H1 (cell line): ENCODE measurements around the gene RAB10. TPM values are rescaled to one million over a fixed set of nuclear protein-coding genes. Genes with fewer than 3 reads are reported as not detected.

Source experiments
- CTCF ChIA-PET: fragments of 300-600 bp; sonication (Branson Sonifier 250); formaldehyde crosslinking; loops from one replicate; lab custom pipeline; 2021; ENCODE audit not compliant: partially characterized antibody; lab: Charles Lee
- POLR2A ChIA-PET: fragments of 300-600 bp; sonication (Branson Sonifier 250); formaldehyde crosslinking; loops from one replicate; lab custom pipeline; 2021; ENCODE audit warnings: inconsistent platforms; ENCODE audit not compliant: partially characterized antibody; lab: Charles Lee
- DNase-seq, 2 experiments: peaks; one replicate each; pipeline versions ENCODE4 v3.0.0 to v3.0.0-alpha.2; 2010 to 2022; ENCODE audit warnings: low spot score in 2 of 2, low read depth in 1 of 2, mixed read lengths in 1 of 2
- FAIRE-seq: peaks from 2 replicates; lab custom pipeline; 2011; peaks lifted over from hg19 to GRCh38; lab: Jason Lieb, UNC
- H2AFZ ChIP-seq: 2 replicates; pipeline ENCODE4 v1.8.1; 2012; ENCODE audit warnings: low read length, inconsistent platforms
- H2AK5ac ChIP-seq: 2 replicates; pipeline ENCODE4 v1.6.1; 2013; ENCODE audit warnings: low read depth, low read length
- H2BK120ac ChIP-seq: replicated peaks from 2 replicates; pipeline ENCODE3; 2013; ENCODE audit warnings: low read depth, low read length, inconsistent platforms
- H2BK12ac ChIP-seq: 2 replicates; pipeline ENCODE4 v1.6.1; 2013; ENCODE audit warnings: low read depth, low read length
- H2BK15ac ChIP-seq: 2 replicates; pipeline ENCODE4 v1.6.1; 2013; ENCODE audit warnings: low read length
- H2BK20ac ChIP-seq: 2 replicates; pipeline ENCODE4 v1.6.1; 2013; ENCODE audit warnings: low read length
- H2BK5ac ChIP-seq: 2 replicates; pipeline ENCODE4 v1.6.1; 2013; ENCODE audit warnings: low read depth, low read length
- H3K14ac ChIP-seq: 2 replicates; pipeline ENCODE4 v1.6.1; 2013; ENCODE audit warnings: inconsistent platforms; ENCODE audit not compliant: insufficient read length
- H3K18ac ChIP-seq: 2 replicates; pipeline ENCODE4 v1.6.1; 2013; ENCODE audit warnings: low read length; ENCODE audit errors: extremely low read depth
- H3K23ac ChIP-seq: 2 replicates; pipeline ENCODE4 v1.6.1; 2013; ENCODE audit warnings: inconsistent platforms; ENCODE audit not compliant: insufficient read length
- H3K23me2 ChIP-seq: 2 replicates; pipeline ENCODE4 v1.6.1; 2013; ENCODE audit warnings: low read depth, low read length
- H3K27ac ChIP-seq: 2 replicates; pipeline ENCODE4 v1.6.1; 2011; ENCODE audit warnings: low read depth, low read length, inconsistent platforms
- H3K27me3 ChIP-seq, 4 experiments: replicated peaks in 1 of 4; 1 replicate in 1 of 4; 2 replicates in 3 of 4; pipeline versions ENCODE4 v1.6.1 to v1.8.1; 2011 to 2013; ENCODE audit warnings: low read length in 3 of 4, mild to moderate bottlenecking in 3 of 4, inconsistent platforms in 2 of 4, mixed read lengths in 2 of 4, moderate library complexity in 1 of 4; ENCODE audit not compliant: control insufficient read depth in 3 of 4, insufficient read depth in 3 of 4; ENCODE audit errors: extremely low read depth in 1 of 4
- H3K36me3 ChIP-seq, 4 experiments: 2 replicates each; pipeline versions ENCODE4 v1.6.1 to v1.8.1; 2011 to 2013; ENCODE audit warnings: mild to moderate bottlenecking in 4 of 4, low read length in 3 of 4, moderate library complexity in 2 of 4, control low read depth in 1 of 4, inconsistent platforms in 1 of 4; ENCODE audit not compliant: insufficient read depth in 4 of 4, control insufficient read depth in 2 of 4
- H3K4ac ChIP-seq: replicated peaks from 2 replicates; pipeline ENCODE3; 2013; ENCODE audit warnings: low read length, low read depth, mixed read lengths, inconsistent platforms; ENCODE audit not compliant: insufficient read length
- H3K4me1 ChIP-seq, 4 experiments: replicated peaks in 1 of 4; 1 replicate in 1 of 4; 2 replicates in 3 of 4; pipeline versions ENCODE4 v1.6.1 to v1.8.1; 2011 to 2013; ENCODE audit warnings: low read length in 3 of 4, inconsistent platforms in 2 of 4, mixed read lengths in 1 of 4; ENCODE audit not compliant: insufficient read depth in 4 of 4, control insufficient read depth in 3 of 4
- H3K4me2 ChIP-seq, 2 experiments: 2 replicates each; pipeline versions ENCODE4 v1.6.1 to v1.8.1; 2011 to 2013; ENCODE audit warnings: low read depth in 2 of 2, low read length in 2 of 2, control low read depth in 1 of 2, inconsistent platforms in 1 of 2, mild to moderate bottlenecking in 1 of 2; ENCODE audit not compliant: insufficient read depth in 1 of 2
- H3K4me3 ChIP-seq, 4 experiments: fragments of 200-600, 300-600 bp in 1 of 4; sonication (generic), shearing (Covaris generic), sonication (Bioruptor Twin) in 1 of 4; 2 replicates each; pipeline versions ENCODE4 v1.5.1 to v1.8.1; 2011 to 2016; ENCODE audit warnings: low read length in 4 of 4, low read depth in 3 of 4, control low read depth in 2 of 4, inconsistent platforms in 2 of 4, mild to moderate bottlenecking in 2 of 4, mixed read lengths in 1 of 4, moderate library complexity in 1 of 4; ENCODE audit not compliant: insufficient read depth in 2 of 4; ENCODE audit errors: extremely low read depth in 1 of 4
- H3K56ac ChIP-seq: replicated peaks from 2 replicates; pipeline ENCODE3; 2013; ENCODE audit warnings: low read depth, mild to moderate bottlenecking, mixed read lengths, low read length, inconsistent platforms; ENCODE audit not compliant: insufficient read length
- H3K79me1 ChIP-seq: 2 replicates; pipeline ENCODE4 v1.6.1; 2013; ENCODE audit warnings: low read depth, low read length, control low read depth
- H3K79me2 ChIP-seq, 2 experiments: 2 replicates each; pipeline versions ENCODE4 v1.6.1 to v1.8.1; 2012 to 2013; ENCODE audit warnings: low read length in 2 of 2, mild to moderate bottlenecking in 2 of 2, inconsistent platforms in 1 of 2; ENCODE audit not compliant: insufficient read depth in 2 of 2, control insufficient read depth in 1 of 2
- H3K9ac ChIP-seq, 4 experiments: replicated peaks in 1 of 4; 1 replicate in 1 of 4; 2 replicates in 3 of 4; pipeline versions ENCODE4 v1.6.1 to v1.8.1; 2011 to 2013; ENCODE audit warnings: low read depth in 3 of 4, low read length in 3 of 4, control low read depth in 2 of 4, mild to moderate bottlenecking in 2 of 4, moderate library complexity in 2 of 4, inconsistent platforms in 1 of 4; ENCODE audit errors: extremely low read depth in 1 of 4
- H3K9me3 ChIP-seq, 2 experiments: 2 replicates each; pipeline versions ENCODE4 v1.6.1 to v1.8.1; 2012 to 2013; ENCODE audit warnings: mild to moderate bottlenecking in 2 of 2, moderate library complexity in 2 of 2, control low read depth in 1 of 2, inconsistent platforms in 1 of 2, low read depth in 1 of 2, low read length in 1 of 2, mixed read lengths in 1 of 2; ENCODE audit not compliant: insufficient read depth in 2 of 2
- H4K20me1 ChIP-seq, 2 experiments: replicated peaks in 1 of 2; 2 replicates each; pipeline versions ENCODE3 to v1.8.1; 2011 to 2013; ENCODE audit warnings: inconsistent platforms in 2 of 2, low read length in 2 of 2, mild to moderate bottlenecking in 1 of 2; ENCODE audit not compliant: insufficient read depth in 2 of 2, control insufficient read depth in 1 of 2
- H4K5ac ChIP-seq: 2 replicates; pipeline ENCODE4 v1.6.1; 2013; ENCODE audit warnings: low read length, low read depth, mixed read lengths, inconsistent platforms; ENCODE audit not compliant: insufficient read length
- H4K8ac ChIP-seq: 2 replicates; pipeline ENCODE4 v1.8.0; 2013; ENCODE audit warnings: mild to moderate bottlenecking, moderate library complexity, low read length, inconsistent platforms; ENCODE audit not compliant: insufficient read depth; ENCODE audit errors: extremely low read depth
- H4K91ac ChIP-seq: replicated peaks from 2 replicates; pipeline ENCODE3; 2013; ENCODE audit warnings: low read length, mixed read lengths, inconsistent platforms; ENCODE audit not compliant: insufficient read length
- CBX8 ChIP-seq: fragments of 300-800, 300-1000 bp; sonication (generic); IDR thresholded peaks from 2 replicates; pipeline ENCODE4 v1.7.1; 2016; ENCODE audit warnings: low read depth, low read length, borderline replicate concordance
- CHD1 ChIP-seq: IDR thresholded peaks from 2 replicates; pipeline ENCODE4 v1.6.1; 2012; ENCODE audit warnings: low read depth, low read length, improper control_type of control experiment
- WGBS, 2 experiments: shearing (Covaris generic) in 1 of 2; methylation state at CpG; one replicate each; pipeline versions ENCODE4 v1.1.6 to v1.1.7; 2013 to 2015; ENCODE audit warnings: low lambda C conversion rate in 2 of 2, mixed read lengths in 2 of 2, inconsistent platforms in 1 of 2, low coverage in 1 of 2, missing lambda C conversion rate in 1 of 2; ENCODE audit not compliant: insufficient replicate concordance in 2 of 2, insufficient coverage in 1 of 2, insufficient read length in 1 of 2; ENCODE audit errors: extremely low coverage in 1 of 2, missing lambda C conversion rate in 1 of 2; 5-methylcytosine and 5-hydroxymethylcytosine counted together
- polyA plus RNA-seq, 7 experiments: library from polyadenylated mRNA; depleted of rRNA in 3 of 7; stranded (reverse) in 5 of 7; unstranded in 2 of 7; fragments of >200 nt in 5 of 7; fragments of 200-250 nt in 2 of 7; gene quantifications; 1 replicate in 5 of 7; 2 replicates in 1 of 7; 4 replicates in 1 of 7; pipeline versions ENCODE4 v1.2.1 to v1.2.3, GENCODE V29; 2011 to 2013; ENCODE audit warnings: missing spikeins in 2 of 7, mixed read lengths in 2 of 7
- total RNA-seq: library from RNA; stranded (reverse); fragmentation: NEBNext Ultra II Directional; extraction: Animal tissue kit (Norgen Biotek cat#: 25700); gene quantifications from 2 replicates; pipeline ENCODE4 v1.2.1, GENCODE V29; 2021

The RAB10 gene
- total and polyA plus RNA-seq, 2 of the 8 experiments (the other 6 are each of a cell fraction or from before 2014, with no cell fraction given): 42.6 to 136 TPM

DNA sequence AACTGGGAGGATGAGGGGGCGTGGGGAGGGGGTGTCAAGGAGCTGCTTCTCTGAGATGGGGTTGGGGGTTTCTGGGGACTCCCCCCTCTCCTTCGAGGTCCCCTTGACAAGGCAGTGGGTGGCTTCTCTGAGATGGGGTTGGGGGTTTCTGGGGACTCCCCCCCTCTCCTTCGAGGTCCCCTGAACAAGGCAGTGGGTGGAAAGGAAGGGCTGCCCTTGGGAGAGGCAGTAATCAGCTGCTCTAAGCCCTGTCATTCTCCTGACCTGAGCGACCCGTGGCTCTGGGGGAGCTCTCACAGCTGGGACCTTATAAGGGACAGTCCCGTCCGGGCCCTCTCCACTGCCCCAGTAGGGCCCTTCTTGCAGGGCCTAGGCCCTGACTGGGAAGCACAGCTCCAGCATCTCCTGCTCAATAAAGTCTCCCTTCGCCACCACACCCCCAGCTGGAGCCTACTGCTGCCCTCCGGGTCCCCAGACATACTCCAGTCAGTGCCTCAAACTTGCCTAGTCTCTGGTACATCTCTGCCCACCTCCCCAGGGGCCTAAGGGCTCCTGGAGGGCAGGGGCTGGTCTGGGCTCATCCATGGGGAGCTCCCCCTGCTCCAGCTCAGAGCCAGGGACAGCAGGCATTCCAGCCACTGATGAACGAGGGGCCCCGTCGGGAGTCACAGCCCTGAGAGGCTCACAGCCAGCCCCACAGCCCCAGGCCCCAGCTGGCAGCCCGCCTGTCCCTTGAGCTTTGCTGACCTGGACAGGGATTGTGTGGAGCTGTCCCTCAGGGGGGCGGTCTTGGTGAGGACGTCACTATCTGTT, 141.8 kb downstream of the RAB10 start:
- Histone ChIP-seq H3K9ac (no peak overlapping the region), H2BK120ac (no peak overlapping the region), H3K36me3 (peaks cover 0 to 9% (median 2%) of the 10 kb centered on the region in 4 experiments; a peak in 3 of 8 replicates), H2BK15ac (no peak overlapping the region), H3K9me3 (no peaks in the 10 kb centered on the region), H3K79me2 (peaks cover 0 to 11% of the 10 kb centered on the region in 2 experiments; a peak in 1 of 4 replicates), H3K4me1 (peaks cover 4 to 29% (median 17%) of the 10 kb centered on the region in 4 experiments), H4K5ac (no peak overlapping the region), H3K14ac (no peak overlapping the region), H3K27me3 (peaks cover 0 to 2% (median 0%) of the 10 kb centered on the region in 4 experiments; a peak in 3 of 7 replicates), H4K8ac (no peak overlapping the region; the same call in 1 of the 2 replicates), H2BK5ac (no peak overlapping the region), H4K20me1 (peaks cover 2 to 20% of the 10 kb centered on the region in 2 experiments), H4K91ac (no peak overlapping the region), H3K4me2 (peak overlapping the region in 1 of 2 experiments; percentile 72; a peak in 1 of 4 replicates)
- CTCF ChIA-PET: interaction anchor here (0.7 to 3.2 kb wide), 9 partner anchors 9 to 323 kb away, joined by 3 to 23 read pairs (median 3); no protein-coding TSS in a partner anchor
- 81% methylated on average over 13 of the region's 15 CpGs; no CpG with 5 or more reads in 1 of the 2 experiments for WGBS, 2 experiments
- no peak for TF ChIP-seq CBX8
- no peak for TF ChIP-seq CHD1
- TF ChIP-seq, all 59 proteins: peak for 0
- Histone ChIP-seq H2AFZ (no peak overlapping the region), H3K79me1 (peaks cover 8% of the 10 kb centered on the region), H3K18ac (no peak overlapping the region), H3K4ac (no peak overlapping the region), H3K4me3 (no peak overlapping the region), H3K56ac (no peak overlapping the region), H2BK20ac (no peak overlapping the region), H3K23me2 (peaks cover 19% of the 10 kb centered on the region), H2AK5ac (no peak overlapping the region), H3K27ac (no peak overlapping the region), H3K23ac (no peak overlapping the region), H2BK12ac (no peak overlapping the region)
- no peak for FAIRE-seq
- no peak for DNase-seq
- POLR2A ChIA-PET: interaction anchor here (1.2 to 7.3 kb wide), 2 partner anchors 9 to 11 kb away, joined by 3 to 65 read pairs; no protein-coding TSS in a partner anchor
